ENCODE measurements around the gene ELFN2. TPM values are rescaled to one million over a fixed set of nuclear protein-coding genes. Genes with fewer than 3 reads are reported as not detected.

ELFN2 gene
- total and polyA plus RNA-seq, 2 donors (not counting 3 experiments of a cell fraction or from before 2014, with no cell fraction given), result 0.41 to 1.3 TPM

- CTCF ChIA-PET, result interaction anchor here (1.1 to 1.6 kb wide), 4 partner anchors 9 to 136 kb away, joined by 3 to 6 read pairs (median 3); no protein-coding TSS in a partner anchor
- TF ChIP-seq MAX (IDR thresholded peaks at IDR 0.05; ENCODE audit: insufficient read depth, insufficient read length) (no peak), POLR2AphosphoS5 (IDR thresholded peaks at IDR 0.05; ENCODE audit: insufficient read depth, low read depth, low read length) (no peak), EZH2 (IDR thresholded peaks at IDR 0.05; ENCODE audit: borderline replicate concordance, low read depth, low read length, severe bottlenecking) (no peak), MYC (IDR thresholded peaks at IDR 0.05; ENCODE audit: low read depth, low read length) (no peak), POLR2A (IDR thresholded peaks at IDR 0.05; ENCODE audit: low read depth, low read length) (no peak), CTCF (IDR thresholded peaks at IDR 0.05; ENCODE audit: extremely low read depth in 1 of 2, insufficient read depth in 1 of 2, low read depth in 1 of 2, low read length in 2 of 2) (no peak), JUN (IDR thresholded peaks at IDR 0.05; ENCODE audit: borderline replicate concordance, insufficient read depth, insufficient read length, low read depth) (no peak), FOS (IDR thresholded peaks at IDR 0.05; ENCODE audit: borderline replicate concordance, insufficient read depth, low read length) (no peak), GATA2 (IDR thresholded peaks at IDR 0.05; ENCODE audit: insufficient read depth, insufficient read length, low read depth, low read length) (no peak)
- dilution Hi-C loops (cut with MboI; ENCODE audit: extremely low pct_ligation_motif_present, low sequenced_read_pairs), result no loop called here
Observed at GRCh38 chr22:37336579-37336978, 90.7 kb downstream of the ELFN2 start.

More at GRCh38 chr22:37336579-37336978, 90.7 kb downstream of the ELFN2 start:
- Histone ChIP-seq H3K9me3 (replicated peaks; ENCODE audit: control insufficient read depth, insufficient read depth, low read length) (no peaks in the 10 kb centered on the region), H3K27me3 (ENCODE audit: control insufficient read depth in 2 of 2, insufficient read depth in 2 of 2, low read length in 2 of 2) (peaks cover 25 to 30% of the 10 kb centered on the region in 2 experiments), H3K9ac (replicated peaks; ENCODE audit: extremely low read depth, insufficient read depth, low read length) (no peak overlapping the region), H2AFZ (ENCODE audit: low read depth, low read length) (no peak overlapping the region), H4K20me1 (replicated peaks; ENCODE audit: control insufficient read depth, extremely low read depth, insufficient read depth, low read length) (no peaks in the 10 kb centered on the region), H3K4me2 (ENCODE audit: insufficient read depth, low read length) (no peak overlapping the region), H3K4me3 (replicated peaks in 1 of 3; ENCODE audit: insufficient read depth in 1 of 3, low read depth in 1 of 3, low read length in 3 of 3) (no peak overlapping the region), H3K4me1 (ENCODE audit: control insufficient read depth, extremely low read depth, insufficient read depth, low read length) (peaks cover 9% of the 10 kb centered on the region), H3K79me2 (ENCODE audit: control insufficient read depth, insufficient read depth, low read length) (no peaks in the 10 kb centered on the region), H3K9me1 (replicated peaks; ENCODE audit: control insufficient read depth, extremely low read depth, insufficient read depth, low read length) (no peaks in the 10 kb centered on the region), H3K36me3 (ENCODE audit: control insufficient read depth in 2 of 2, extremely low read depth in 1 of 2, insufficient read depth in 2 of 2, low read length in 2 of 2) (no peaks in the 10 kb centered on the region), H3K27ac (ENCODE audit: insufficient read depth, low read depth, low read length) (no peak overlapping the region)
- POLR2A ChIA-PET, result no interaction called here
- no peak for FAIRE-seq
- intact Hi-C loops (cut with micrococcal nuclease), result no loop called here
- no TSS peak for BruUV-seq (replicated peaks)
- DNase-seq (ENCODE audit: low read depth, low spot score), result no peak

All from endothelial cell of umbilical vein (primary cell).